Activated CD8-positive, alpha-beta memory T cell treated with anti-CD3 and anti-CD28 coated beads, Interleukin-2, amount 50 U/mL, for 1 hour (primary cell): ENCODE data around the gene NGLY1.

Experiments
- DNase-seq: peaks from one replicate; pipeline ENCODE4 v3.0.0-alpha.2; 2020; ENCODE audit errors: extremely low read depth

Gene NGLY1

DNA sequence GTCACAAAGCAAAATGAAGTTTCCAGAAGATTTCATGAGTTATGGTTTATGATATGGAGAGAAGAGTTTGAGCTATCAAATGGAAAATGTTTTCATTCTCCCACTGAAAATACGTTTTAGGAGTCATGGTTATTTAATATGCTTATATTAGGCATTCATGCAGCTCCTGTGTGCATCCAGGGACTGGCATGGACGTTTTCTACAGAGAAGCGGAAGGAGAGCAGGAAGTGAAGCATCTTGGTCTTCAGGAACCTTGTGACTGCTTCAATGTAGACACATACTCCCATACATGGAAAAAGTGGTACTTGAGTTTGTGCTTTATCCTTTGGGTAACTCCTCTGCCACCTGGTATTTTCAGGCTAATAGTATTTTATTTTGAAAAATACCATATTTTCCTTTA is 75.2 kb downstream of the NGLY1 start:
- no peak for DNase-seq

DNA sequence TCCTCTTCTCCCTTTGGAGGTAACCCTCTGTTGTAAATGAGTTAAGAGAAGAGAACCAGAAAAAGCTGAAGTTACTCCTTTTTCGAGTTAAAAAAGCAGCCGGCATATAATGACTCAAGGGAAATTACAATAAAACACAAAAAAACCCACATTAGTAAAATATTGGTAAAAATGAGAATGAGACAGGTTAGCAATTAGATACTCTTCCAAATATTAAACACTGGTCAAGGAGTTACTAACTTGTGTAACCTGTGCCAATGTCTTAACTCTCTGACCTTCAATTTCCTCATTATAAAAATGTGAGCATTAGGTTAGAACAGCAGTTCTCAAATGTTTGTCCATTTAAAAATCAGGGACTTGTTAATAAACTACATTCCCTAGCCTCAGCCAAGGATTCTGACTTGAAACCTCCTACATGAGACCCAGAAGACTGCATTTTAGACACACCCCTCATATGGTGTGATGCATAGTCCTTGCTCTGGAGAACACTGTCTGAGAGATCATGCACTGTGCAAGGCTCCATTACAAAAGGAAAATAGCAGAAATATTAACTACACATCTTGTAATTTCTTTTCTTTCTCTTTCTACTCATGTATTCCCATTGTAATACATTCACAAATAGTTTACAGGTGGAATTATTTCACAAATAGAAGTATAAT is 75.8 kb downstream of the NGLY1 start:
- DNase-seq = no peak

- DNase-seq = no peak
Observed at GRCh38 chr3:25706213-25706612, 77.0 kb downstream of the NGLY1 start.

DNA sequence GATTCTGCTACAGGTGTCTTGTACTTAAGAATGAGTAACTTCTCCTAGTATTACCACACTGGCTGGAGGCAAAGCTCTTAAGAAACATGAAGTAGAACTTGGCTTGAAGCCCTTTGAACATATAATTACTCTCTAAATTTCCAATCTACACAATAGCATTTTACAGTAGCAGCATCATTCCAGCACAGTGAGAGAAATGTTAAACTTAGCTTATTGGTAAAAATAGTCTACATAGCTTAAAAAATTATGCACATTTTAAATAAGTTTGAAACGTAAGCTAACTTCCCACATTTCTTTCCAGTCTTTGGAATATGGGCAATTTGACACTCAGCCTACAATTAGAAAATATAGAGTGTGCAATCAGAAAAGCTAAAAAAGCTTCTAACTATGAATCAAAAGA is 85.7 kb downstream of the NGLY1 start:
- no peak for DNase-seq

DNA sequence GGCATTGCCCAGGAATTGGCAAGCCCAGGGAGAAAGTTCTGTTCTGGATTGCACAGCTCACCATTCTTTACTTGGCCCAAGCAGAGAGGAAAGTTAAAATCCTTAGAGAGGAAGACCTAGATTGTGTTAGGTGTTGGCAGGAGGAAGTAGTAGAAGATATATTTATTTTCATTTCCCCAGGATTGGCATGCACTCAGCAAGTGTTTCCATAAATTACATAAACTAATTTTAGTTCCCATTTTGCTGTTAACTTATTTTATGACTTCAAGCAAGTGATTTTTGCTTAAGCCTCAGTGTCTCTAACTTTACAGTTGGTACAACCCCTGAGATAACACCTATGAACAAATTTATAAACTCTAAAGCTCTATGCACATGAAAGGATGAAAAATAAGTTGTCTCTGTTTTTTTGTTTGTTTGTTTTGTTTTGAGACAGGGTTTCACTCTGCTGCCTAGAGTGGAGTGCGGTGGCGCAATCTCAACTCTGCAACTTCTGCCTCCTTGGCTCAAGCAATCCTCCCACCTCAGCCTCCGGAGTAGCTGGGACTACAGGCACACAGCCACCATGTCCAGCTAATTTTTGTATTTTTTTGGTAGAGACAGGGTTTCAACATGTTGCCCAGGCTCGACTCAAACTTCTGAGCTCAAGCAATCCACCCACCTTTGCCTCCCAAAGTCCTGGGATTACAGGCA is 87.4 kb downstream of the NGLY1 start:
- no peak for DNase-seq

- DNase-seq = no peak
Observed at GRCh38 chr3:25693238-25693637, 90.0 kb downstream of the NGLY1 start.

GRCh38 chr3:25692341-25692740 is 90.9 kb downstream of the NGLY1 start:
- no peak for DNase-seq

- no peak for DNase-seq
Observed at GRCh38 chr3:25690768-25691533, 92.3 kb downstream of the NGLY1 start.

GRCh38 chr3:25689226-25689625 is 94.0 kb downstream of the NGLY1 start:
- DNase-seq = no peak

- DNase-seq = no peak
Observed at GRCh38 chr3:25687742-25688141, 95.5 kb downstream of the NGLY1 start.

- no peak for DNase-seq
Observed at GRCh38 chr3:25686766-25687165, 96.5 kb downstream of the NGLY1 start.

- no peak for DNase-seq
Observed at GRCh38 chr3:25683882-25684281, 99.4 kb downstream of the NGLY1 start.

GRCh38 chr3:25683410-25683809 is 99.8 kb downstream of the NGLY1 start:
- DNase-seq = no peak

DNA sequence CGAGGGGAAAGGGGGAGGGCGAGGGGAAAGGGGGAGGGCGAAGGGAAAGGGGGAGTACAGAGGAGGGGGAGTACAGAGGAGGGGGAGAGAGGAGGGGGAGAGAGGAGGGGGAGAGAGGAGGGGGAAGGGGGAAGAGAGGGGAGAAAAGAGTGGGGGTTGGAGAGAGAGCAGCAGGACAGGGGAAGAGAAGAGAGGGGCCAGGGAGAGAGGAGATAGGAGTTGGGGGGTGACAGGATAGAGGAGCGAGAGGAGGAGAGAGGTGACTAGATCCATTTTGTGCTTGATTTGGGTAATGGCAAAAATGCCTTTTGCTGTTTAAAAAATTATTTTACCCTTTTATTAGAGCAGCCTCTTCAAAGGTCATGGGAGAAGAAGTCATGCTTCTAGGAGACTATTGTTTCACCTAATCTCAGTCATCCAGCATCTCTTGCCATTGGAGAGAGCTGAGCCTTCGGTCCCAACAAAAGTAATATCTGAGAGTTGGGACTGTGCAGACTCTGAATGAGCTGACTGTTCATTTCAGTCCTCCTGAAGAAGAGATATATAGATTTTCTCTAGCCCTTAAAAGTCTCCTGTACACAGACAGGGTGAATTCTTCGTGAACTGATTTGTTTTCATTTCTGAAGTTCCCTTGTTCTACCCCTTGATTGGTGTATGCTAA is 103.5 kb downstream of the NGLY1 start:
- no peak for DNase-seq

GRCh38 chr3:25679166-25679565 is 104.1 kb downstream of the NGLY1 start:
- DNase-seq = no peak

- no peak for DNase-seq
Observed at GRCh38 chr3:25678581-25678980, 104.7 kb downstream of the NGLY1 start.

DNA sequence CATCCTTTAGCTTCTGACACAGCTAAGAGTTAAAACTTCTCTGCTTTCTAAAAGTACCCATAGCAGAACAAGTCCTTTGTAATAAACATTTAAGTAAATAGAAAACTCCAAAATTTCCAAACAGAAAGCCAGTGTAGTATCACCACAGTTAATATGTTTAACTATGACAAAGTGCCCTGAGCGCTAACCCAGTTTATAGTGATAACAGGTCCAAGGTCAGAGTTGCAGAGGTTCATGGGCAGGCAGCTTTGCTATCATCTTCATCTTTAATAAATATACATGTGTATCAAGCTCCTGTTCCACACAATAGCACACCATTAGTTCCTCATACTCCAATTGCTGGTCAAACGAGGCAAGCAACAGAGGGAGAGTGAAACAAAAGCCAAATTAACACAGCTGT is 106.1 kb downstream of the NGLY1 start:
- DNase-seq = no peak

DNA sequence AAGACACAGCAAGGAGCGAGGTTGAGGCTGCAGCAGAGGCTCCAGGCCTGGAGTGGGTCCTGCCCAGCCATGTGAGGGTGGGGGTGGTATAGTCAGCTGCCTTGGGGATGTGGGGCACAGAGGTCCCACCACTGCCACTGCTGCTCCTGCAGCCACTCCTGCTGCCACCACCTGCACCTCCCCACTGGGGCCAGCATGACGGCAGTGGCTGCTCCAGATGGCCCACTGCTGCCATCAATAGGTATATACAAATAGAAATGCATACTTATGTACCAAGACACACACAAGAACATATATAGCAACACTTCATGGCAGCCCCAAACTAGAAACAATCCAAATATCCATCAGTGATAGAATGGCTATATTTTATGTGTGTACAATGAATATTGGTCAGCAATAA is 108.6 kb downstream of the NGLY1 start:
- no peak for DNase-seq

DNA sequence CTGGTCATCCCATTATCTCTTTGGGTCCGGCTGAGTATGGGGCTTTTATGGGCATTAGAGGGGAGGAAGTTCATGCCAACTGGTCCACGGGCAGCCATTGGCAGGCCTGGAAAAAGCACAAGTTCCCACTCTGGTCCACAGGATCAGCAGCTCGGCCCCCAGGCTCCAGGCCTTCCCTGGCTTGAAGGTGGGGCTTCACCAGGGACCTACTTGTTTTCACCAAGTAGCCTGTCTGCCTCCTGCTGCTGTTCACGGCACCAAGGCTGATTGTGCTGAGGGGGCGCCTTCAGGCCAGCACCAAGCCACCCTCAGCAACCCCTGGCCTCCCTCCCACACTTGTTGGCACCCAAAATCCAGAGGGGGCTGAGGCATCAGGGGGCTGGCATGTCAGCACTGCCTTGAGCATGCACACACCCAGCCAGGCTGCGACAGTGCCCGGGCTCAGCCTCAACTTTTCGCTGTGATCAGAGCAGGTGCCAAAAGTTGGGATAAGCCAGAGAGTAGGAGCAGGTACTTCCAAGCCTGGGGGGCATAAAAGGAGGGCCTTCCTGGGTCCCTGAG is 109.4 kb downstream of the NGLY1 start:
- no peak for DNase-seq
